Measurements from ENCODE around the gene PDCD11.

PDCD11 gene

GRCh38 chr10:103439776-103440175, 43.4 kb downstream of the PDCD11 start:
- Histone ChIP-seq H3K36me3 (ENCODE audit: insufficient read depth, low read length) (peaks cover 52% of the 10 kb centered on the region), H3K9me3 (ENCODE audit: control insufficient read depth, insufficient read depth, low read length) (no peaks in the 10 kb centered on the region; the same call in 1 of the 2 replicates), H3K4me1 (ENCODE audit: insufficient read depth, low read length) (no peaks in the 10 kb centered on the region), H3K9ac (ENCODE audit: low read depth, low read length) (no peak overlapping the region)

DNA sequence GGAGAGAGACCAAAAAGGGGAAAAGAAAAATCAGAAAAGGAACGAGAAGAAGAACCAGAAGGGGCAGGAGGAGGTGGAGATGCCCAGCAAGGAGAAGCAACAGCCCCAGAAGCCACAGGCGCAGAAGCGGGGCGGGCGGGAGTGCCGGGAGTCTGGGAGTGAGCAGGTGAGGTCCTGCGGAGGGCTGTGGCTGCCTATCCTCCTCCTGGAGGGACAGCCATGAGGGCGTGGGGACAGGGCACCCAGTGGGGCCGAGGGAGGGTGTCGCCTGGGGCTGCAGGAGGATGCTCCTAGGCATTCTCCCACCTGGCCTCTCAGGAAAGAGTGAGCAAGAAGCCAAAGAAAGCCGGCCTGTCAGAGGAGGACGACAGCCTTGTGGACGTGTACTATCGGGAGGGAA, 44.0 kb downstream of the PDCD11 start:
- Histone ChIP-seq H3K9me3 (ENCODE audit: control insufficient read depth, insufficient read depth, low read length) (no peaks in the 10 kb centered on the region; the same call in 1 of the 2 replicates), H3K36me3 (ENCODE audit: insufficient read depth, low read length) (peaks cover 54% of the 10 kb centered on the region), H3K4me1 (ENCODE audit: insufficient read depth, low read length) (no peaks in the 10 kb centered on the region), H3K9ac (ENCODE audit: low read depth, low read length) (no peak overlapping the region)

- no peak overlapping the region for H3K9ac ChIP-seq (ENCODE audit: low read depth, low read length)
- H3K36me3 ChIP-seq (ENCODE audit: insufficient read depth, low read length) = peaks cover 52% of the 10 kb centered on the region
- H3K4me1 ChIP-seq (ENCODE audit: insufficient read depth, low read length) = no peaks in the 10 kb centered on the region
- H3K9me3 ChIP-seq (ENCODE audit: control insufficient read depth, insufficient read depth, low read length) = no peaks in the 10 kb centered on the region; the same call in 1 of the 2 replicates
These were observed 44.8 kb downstream of the PDCD11 start for GRCh38 chr10:103441206-103441605.

GRCh38 chr10:103441611-103442010, 45.2 kb downstream of the PDCD11 start:
- H3K4me1 ChIP-seq (ENCODE audit: insufficient read depth, low read length) = no peaks in the 10 kb centered on the region
- peaks cover 49% of the 10 kb centered on the region for H3K36me3 ChIP-seq (ENCODE audit: insufficient read depth, low read length)
- no peak overlapping the region for H3K9ac ChIP-seq (ENCODE audit: low read depth, low read length)

DNA sequence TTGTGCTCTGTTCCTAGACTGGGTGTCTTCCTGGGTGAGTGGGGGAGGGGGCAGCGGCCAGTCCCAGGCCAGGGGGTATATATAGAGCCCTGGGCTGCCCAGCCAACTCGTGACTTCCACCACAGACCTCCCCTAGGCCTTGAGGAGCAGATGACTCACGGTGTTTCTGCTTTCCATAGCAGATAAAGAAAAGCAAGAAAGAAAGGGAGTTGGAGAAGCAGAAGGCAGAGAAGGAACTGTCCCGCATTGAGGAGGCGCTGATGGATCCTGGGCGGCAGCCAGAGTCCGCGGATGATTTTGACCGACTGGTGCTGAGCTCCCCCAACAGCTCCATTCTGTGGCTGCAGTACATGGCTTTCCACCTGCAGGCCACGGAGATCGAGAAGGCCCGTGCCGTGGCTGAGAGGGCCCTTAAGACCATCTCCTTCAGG, 45.6 kb downstream of the PDCD11 start:
- Histone ChIP-seq H3K9ac (ENCODE audit: low read depth, low read length) (no peak overlapping the region), H3K36me3 (ENCODE audit: insufficient read depth, low read length) (peaks cover 46% of the 10 kb centered on the region), H3K9me3 (ENCODE audit: control insufficient read depth, insufficient read depth, low read length) (no peaks in the 10 kb centered on the region; the same call in 1 of the 2 replicates), H3K4me1 (ENCODE audit: insufficient read depth, low read length) (no peaks in the 10 kb centered on the region)

More at GRCh38 chr10:103441611-103442010, 45.2 kb downstream of the PDCD11 start:
- no peaks in the 10 kb centered on the region; the same call in 1 of the 2 replicates for H3K9me3 ChIP-seq (ENCODE audit: control insufficient read depth, insufficient read depth, low read length)

DNA sequence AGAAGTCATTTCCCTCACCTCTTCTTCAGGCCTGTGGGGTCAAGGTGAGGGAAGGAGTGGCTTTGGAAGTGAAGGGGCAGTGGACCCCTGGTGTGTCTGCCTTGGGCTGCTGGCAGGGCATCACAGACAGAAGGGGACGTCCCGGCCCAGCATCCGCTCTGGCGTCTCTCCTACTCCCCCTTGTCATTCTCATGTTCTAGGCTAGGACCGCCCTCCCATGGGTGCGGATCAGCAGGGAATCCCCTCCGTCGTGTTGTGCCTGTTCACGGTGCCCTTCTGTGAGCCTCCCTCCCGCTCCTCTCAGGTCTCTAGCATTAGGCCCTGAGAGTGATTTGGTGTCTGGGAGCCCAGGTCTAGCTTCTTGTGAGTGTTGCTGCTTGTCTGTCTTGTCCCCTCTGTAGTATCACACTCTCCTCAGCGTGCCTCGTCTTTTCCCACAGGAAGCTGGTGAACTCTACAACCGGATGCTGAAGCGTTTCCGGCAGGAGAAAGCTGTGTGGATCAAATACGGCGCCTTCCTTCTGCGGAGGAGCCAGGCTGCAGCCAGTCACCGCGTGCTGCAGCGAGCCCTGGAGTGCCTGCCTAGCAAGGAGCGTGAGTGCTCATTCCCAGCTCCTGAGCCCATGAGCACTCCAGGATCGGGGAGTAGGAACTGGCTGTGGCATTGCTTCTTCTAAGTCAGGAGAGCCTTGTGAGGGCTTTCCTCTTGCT, 47.2 kb downstream of the PDCD11 start:
- peaks cover 42% of the 10 kb centered on the region for H3K36me3 ChIP-seq (ENCODE audit: insufficient read depth, low read length)

DNA sequence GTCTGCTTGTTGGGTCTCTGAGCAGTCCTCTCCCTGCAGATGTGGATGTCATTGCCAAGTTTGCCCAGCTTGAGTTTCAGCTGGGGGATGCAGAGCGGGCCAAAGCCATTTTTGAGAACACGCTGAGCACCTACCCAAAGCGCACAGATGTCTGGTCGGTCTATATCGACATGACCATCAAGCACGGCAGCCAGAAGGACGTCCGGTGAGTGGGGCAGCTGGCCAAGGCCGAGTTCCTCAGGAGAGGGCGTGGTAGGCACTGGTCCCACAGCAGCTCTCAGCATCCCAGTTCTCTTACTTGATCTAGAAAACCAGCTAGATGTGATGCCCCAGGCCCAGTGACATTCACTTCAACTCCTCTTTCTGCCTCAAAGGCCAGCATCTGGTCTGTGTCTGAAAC, 48.1 kb downstream of the PDCD11 start:
- H3K4me1 ChIP-seq (ENCODE audit: insufficient read depth, low read length) = no peaks in the 10 kb centered on the region
- H3K9me3 ChIP-seq (ENCODE audit: control insufficient read depth, insufficient read depth, low read length) = no peaks in the 10 kb centered on the region; the same call in 1 of the 2 replicates
- H3K36me3 ChIP-seq (ENCODE audit: insufficient read depth, low read length) = peaks cover 35% of the 10 kb centered on the region
- no peak overlapping the region for H3K9ac ChIP-seq (ENCODE audit: low read depth, low read length)

More for the DNA sequence above, 47.2 kb downstream of the PDCD11 start:
- H3K9me3 ChIP-seq (ENCODE audit: control insufficient read depth, insufficient read depth, low read length) = no peaks in the 10 kb centered on the region; the same call in 1 of the 2 replicates
- H3K9ac ChIP-seq (ENCODE audit: low read depth, low read length) = no peak overlapping the region
- no peaks in the 10 kb centered on the region for H3K4me1 ChIP-seq (ENCODE audit: insufficient read depth, low read length)

GRCh38 chr10:103445366-103445765, 48.9 kb downstream of the PDCD11 start:
- Histone ChIP-seq H3K9me3 (ENCODE audit: control insufficient read depth, insufficient read depth, low read length) (no peaks in the 10 kb centered on the region; the same call in 1 of the 2 replicates), H3K4me1 (ENCODE audit: insufficient read depth, low read length) (no peaks in the 10 kb centered on the region), H3K9ac (ENCODE audit: low read depth, low read length) (no peak overlapping the region), H3K36me3 (ENCODE audit: insufficient read depth, low read length) (peaks cover 29% of the 10 kb centered on the region)

- peaks cover 29% of the 10 kb centered on the region for H3K36me3 ChIP-seq (ENCODE audit: insufficient read depth, low read length)
- H3K9ac ChIP-seq (ENCODE audit: low read depth, low read length) = no peak overlapping the region
- no peaks in the 10 kb centered on the region; the same call in 1 of the 2 replicates for H3K9me3 ChIP-seq (ENCODE audit: control insufficient read depth, insufficient read depth, low read length)
- no peaks in the 10 kb centered on the region for H3K4me1 ChIP-seq (ENCODE audit: insufficient read depth, low read length)
These were observed 49.5 kb downstream of the PDCD11 start for GRCh38 chr10:103445767-103446567.

GRCh38 chr10:103447187-103447586, 50.8 kb downstream of the PDCD11 start:
- H3K9ac ChIP-seq (ENCODE audit: low read depth, low read length) = no peak overlapping the region
- no peaks in the 10 kb centered on the region; the same call in 1 of the 2 replicates for H3K9me3 ChIP-seq (ENCODE audit: control insufficient read depth, insufficient read depth, low read length)
- no peaks in the 10 kb centered on the region; the same call in 1 of the 2 replicates for H3K4me1 ChIP-seq (ENCODE audit: insufficient read depth, low read length)
- peaks cover 26% of the 10 kb centered on the region for H3K36me3 ChIP-seq (ENCODE audit: insufficient read depth, low read length)

DNA sequence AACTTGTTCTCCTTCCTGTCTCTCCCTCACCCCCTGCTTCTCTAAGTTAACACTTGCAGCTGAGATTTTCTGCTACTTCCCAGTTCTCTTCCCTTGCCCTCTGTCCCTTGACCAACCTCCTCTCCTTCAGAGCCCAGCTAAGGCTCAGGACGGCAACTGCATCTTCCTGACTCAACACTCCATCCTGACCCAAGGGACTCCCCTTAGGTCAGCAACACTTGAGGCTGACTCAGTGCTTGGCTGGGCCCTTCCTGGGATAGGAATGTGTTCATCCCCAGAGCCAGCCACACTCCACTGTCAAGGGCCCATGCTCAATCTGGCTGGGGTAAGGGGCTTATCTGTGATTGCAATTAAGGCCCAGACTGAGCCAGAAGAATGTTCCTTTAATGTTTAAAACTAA, 52.3 kb downstream of the PDCD11 start:
- Histone ChIP-seq H3K9me3 (ENCODE audit: control insufficient read depth, insufficient read depth, low read length) (no peaks in the 10 kb centered on the region), H3K9ac (ENCODE audit: low read depth, low read length) (no peak overlapping the region), H3K36me3 (ENCODE audit: insufficient read depth, low read length) (peaks cover 16% of the 10 kb centered on the region), H3K4me1 (ENCODE audit: insufficient read depth, low read length) (no peaks in the 10 kb centered on the region; the same call in 1 of the 2 replicates)

DNA sequence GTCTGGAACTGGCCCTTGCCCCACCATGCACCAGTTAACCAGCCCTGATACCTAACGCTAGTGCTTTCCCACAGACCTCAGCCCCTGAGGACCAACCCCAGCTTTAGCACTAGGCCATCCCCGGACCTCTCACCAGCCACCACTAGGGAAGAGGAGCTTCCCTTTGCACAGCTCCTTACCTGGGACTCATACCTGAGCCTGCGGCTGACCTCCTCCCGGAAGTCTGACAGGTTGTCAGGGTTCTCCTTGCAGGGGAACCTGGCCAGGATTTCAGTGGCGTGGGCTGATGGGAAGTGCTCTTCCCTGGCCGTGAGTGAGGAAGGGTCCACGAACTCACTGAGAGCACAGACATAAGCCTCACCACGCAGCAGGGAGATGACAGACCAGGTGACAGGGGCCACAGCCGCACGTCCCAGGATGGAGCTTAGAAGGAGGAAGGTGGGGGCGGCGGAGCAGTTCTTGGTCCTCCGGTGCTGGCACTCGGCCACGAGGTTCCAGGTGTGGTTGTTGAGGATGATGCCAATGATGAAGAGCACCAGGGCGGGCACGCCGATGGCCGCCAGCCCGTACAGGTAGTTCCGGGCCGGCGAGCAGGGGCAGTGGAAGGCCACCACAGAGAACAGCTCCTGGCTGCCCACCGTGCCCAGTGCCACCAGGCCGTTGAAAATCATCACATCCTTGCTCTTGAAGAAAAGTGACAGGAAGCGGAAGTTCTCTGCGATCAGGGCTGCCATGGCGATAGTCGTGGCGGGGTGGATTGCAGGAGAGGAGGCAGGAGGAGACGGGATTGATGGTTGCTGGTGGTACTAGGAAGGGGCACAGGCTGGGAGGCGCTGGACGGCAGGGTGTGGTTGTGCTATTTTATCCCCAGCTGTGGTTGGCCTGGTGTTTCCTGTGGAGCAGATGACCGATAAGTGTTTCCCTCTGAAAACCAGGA, 53.0 kb downstream of the PDCD11 start:
- no peaks in the 10 kb centered on the region for H3K9me3 ChIP-seq (ENCODE audit: control insufficient read depth, insufficient read depth, low read length)
- no peaks in the 10 kb centered on the region; the same call in 1 of the 2 replicates for H3K4me1 ChIP-seq (ENCODE audit: insufficient read depth, low read length)
- no peak overlapping the region for H3K9ac ChIP-seq (ENCODE audit: low read depth, low read length)
- peaks cover 11% of the 10 kb centered on the region for H3K36me3 ChIP-seq (ENCODE audit: insufficient read depth, low read length)

GRCh38 chr10:103450201-103450695, 53.8 kb downstream of the PDCD11 start:
- H3K36me3 ChIP-seq (ENCODE audit: insufficient read depth, low read length) = peaks cover 4% of the 10 kb centered on the region
- H3K9ac ChIP-seq (ENCODE audit: low read depth, low read length) = no peak overlapping the region
- H3K4me1 ChIP-seq (ENCODE audit: insufficient read depth, low read length) = no peaks in the 10 kb centered on the region; the same call in 1 of the 2 replicates
- no peaks in the 10 kb centered on the region for H3K9me3 ChIP-seq (ENCODE audit: control insufficient read depth, insufficient read depth, low read length)
